OCI-LY7 (cell line): ENCODE measurements around the gene PNLIPRP3.

Experiments
- CTCF ChIP-seq: fragments of 200-600 bp; sonication (generic); conservative IDR thresholded peaks from 2 replicates; pipeline ENCODE4 v1.5.1; 2014; ENCODE audit warnings: mild to moderate bottlenecking, antibody characterized with exemption, low read length, moderate library complexity, mixed read lengths
- EZH2phosphoT487 ChIP-seq: fragments of 200-600 bp; sonication (generic); IDR thresholded peaks from 2 replicates; pipeline ENCODE4 v1.6.1; 2018; ENCODE audit warnings: low read depth, borderline replicate concordance, mild to moderate bottlenecking, mixed run types, antibody characterized with exemption, low read length, moderate library complexity, mixed read lengths

DNA sequence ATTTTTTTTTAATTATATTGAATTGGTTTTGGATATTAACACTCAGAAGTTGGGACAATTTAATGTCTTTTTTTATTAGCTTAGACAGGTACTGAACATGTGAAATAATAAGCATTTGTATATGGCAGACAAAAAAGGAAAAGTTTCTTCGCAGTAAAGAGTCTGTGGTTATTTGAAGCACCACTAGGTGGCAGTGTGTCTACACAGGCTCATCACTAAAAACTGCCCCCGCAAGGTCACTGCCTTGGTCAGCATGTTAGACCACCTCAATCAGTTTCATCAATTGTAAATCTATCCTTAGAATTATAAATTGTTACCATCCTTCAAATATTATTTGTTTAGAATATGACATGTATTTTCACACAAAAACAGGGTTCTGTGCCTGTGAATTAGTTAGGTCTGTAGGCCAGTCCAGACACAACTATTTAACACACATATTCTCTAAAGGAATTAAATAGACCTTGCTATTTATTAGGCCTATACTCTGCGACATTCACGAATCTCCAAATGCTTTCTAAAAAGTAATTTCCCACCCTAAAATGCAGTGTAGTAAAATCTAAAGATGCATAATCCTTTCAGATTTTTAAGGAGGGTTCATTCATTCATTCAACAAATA, 17.0 kb downstream of the PNLIPRP3 start:
- TF ChIP-seq CTCF, result peak; percentile 94
- no peak for TF ChIP-seq EZH2phosphoT487
